Keratinocyte (primary cell): ENCODE results near the gene KRTAP4-6. TPM values are rescaled to one million over a fixed set of nuclear protein-coding genes. Genes with fewer than 3 reads are reported as not detected.
"Not testable (repeated sequence)": the region's sequence is repeated elsewhere in the genome, so short reads cannot be mapped to it uniquely, and the experiment has no call there.

Experiments used
- DNase-seq: peaks from one replicate; pipeline ENCODE4 v3.0.0-alpha.2; 2011; ENCODE audit warnings: low read depth, missing footprints, low spot score
- FAIRE-seq: peaks from 2 replicates; lab custom pipeline; 2011; peaks lifted over from hg19 to GRCh38; lab: Jason Lieb, UNC
- H2AFZ ChIP-seq: 2 replicates; pipeline ENCODE4 v1.6.0; 2012; ENCODE audit warnings: low read length, control low read depth, inconsistent platforms; ENCODE audit not compliant: control insufficient read depth
- H3K27ac ChIP-seq: 2 replicates; pipeline ENCODE4 v1.5.1; 2011; ENCODE audit warnings: low read length; ENCODE audit not compliant: control insufficient read depth, insufficient read depth
- H3K27me3 ChIP-seq: 3 replicates; pipeline ENCODE4 v1.6.0; 2011; ENCODE audit warnings: low read length; ENCODE audit not compliant: control insufficient read depth, insufficient read depth; ENCODE audit errors: extremely low read depth
- H3K36me3 ChIP-seq, 2 experiments: 2 replicates in 1 of 2; 3 replicates in 1 of 2; pipeline ENCODE4 v1.5.1; 2011; ENCODE audit warnings: low read length in 2 of 2, mild to moderate bottlenecking in 1 of 2; ENCODE audit not compliant: control insufficient read depth in 2 of 2, insufficient read depth in 2 of 2; ENCODE audit errors: extremely low read depth in 1 of 2
- H3K4me1 ChIP-seq: 3 replicates; pipeline ENCODE4 v1.5.1; 2011; ENCODE audit warnings: low read length; ENCODE audit not compliant: control insufficient read depth, insufficient read depth; ENCODE audit errors: extremely low read depth
- H3K4me2 ChIP-seq: 3 replicates; pipeline ENCODE4 v1.6.0; 2011; ENCODE audit warnings: low read depth, low read length; ENCODE audit not compliant: control insufficient read depth, insufficient read depth; ENCODE audit errors: extremely low read depth
- H3K4me3 ChIP-seq, 3 experiments: fragments of 200-600 bp in 1 of 3; sonication (generic) in 1 of 3; 2 replicates in 2 of 3; 3 replicates in 1 of 3; pipeline ENCODE4 v1.5.1; 2011 to 2016; ENCODE audit warnings: low read length in 3 of 3, mild to moderate bottlenecking in 3 of 3, control low read depth in 2 of 3, inconsistent platforms in 1 of 3, low read depth in 1 of 3, mixed read lengths in 1 of 3, mixed run types in 1 of 3, moderate library complexity in 1 of 3; ENCODE audit not compliant: control insufficient read depth in 2 of 3, insufficient read depth in 2 of 3; ENCODE audit errors: extremely low read depth in 1 of 3
- H3K79me2 ChIP-seq: 2 replicates; pipeline ENCODE4 v1.6.0; 2012; ENCODE audit warnings: low read length; ENCODE audit not compliant: control insufficient read depth, insufficient read depth
- H3K9ac ChIP-seq: 3 replicates; pipeline ENCODE4 v1.6.0; 2011; ENCODE audit warnings: low read length; ENCODE audit not compliant: control insufficient read depth, insufficient read depth; ENCODE audit errors: extremely low read depth
- H3K9me1 ChIP-seq: 3 replicates; pipeline ENCODE4 v1.6.0; 2011; ENCODE audit warnings: low read length; ENCODE audit not compliant: control insufficient read depth, insufficient read depth; ENCODE audit errors: extremely low read depth
- H3K9me3 ChIP-seq: 2 replicates; pipeline ENCODE4 v1.5.1; 2012; ENCODE audit warnings: low read depth, low read length; ENCODE audit not compliant: control insufficient read depth
- H4K20me1 ChIP-seq: 3 replicates; pipeline ENCODE4 v1.6.0; 2011; ENCODE audit warnings: low read length; ENCODE audit not compliant: control insufficient read depth, insufficient read depth; ENCODE audit errors: extremely low read depth
- CTCF ChIP-seq, 3 experiments: IDR thresholded peaks in 1 of 3; conservative IDR thresholded peaks in 1 of 3; optimal IDR thresholded peaks in 1 of 3; 2 replicates in 2 of 3; 3 replicates in 1 of 3; pipeline versions ENCODE3 to v1.5.1; 2011; ENCODE audit warnings: low read length in 3 of 3, mild to moderate bottlenecking in 3 of 3, moderate library complexity in 2 of 3, control low read depth in 1 of 3, inconsistent platforms in 1 of 3; ENCODE audit not compliant: insufficient read depth in 2 of 3; ENCODE audit errors: extremely low read depth in 1 of 3
- EZH2 ChIP-seq: IDR thresholded peaks from one replicate; pipeline ENCODE4 v1.6.1; 2012; ENCODE audit warnings: inconsistent platforms, mild to moderate bottlenecking, low read length, moderate library complexity
- dilution Hi-C: fragments of 300-500 bp; cut with MboI; formaldehyde crosslinking; loops from one replicate; pipeline ENCODE4 v1.7.0; 2020; ENCODE audit warnings: low sequenced_read_pairs; ENCODE audit not compliant: extremely low pct_ligation_motif_present
- polyA plus RNA-seq, 5 experiments: library from polyadenylated mRNA; depleted of rRNA in 3 of 5; stranded (reverse) in 3 of 5; stranded (forward) in 1 of 5; unstranded in 1 of 5; fragments of >200 nt; gene quantifications; 1 replicate in 1 of 5; 2 replicates in 3 of 5; 3 replicates in 1 of 5; pipeline versions ENCODE4 v1.2.1 to v1.2.3, GENCODE V29; 2011 to 2012; ENCODE audit warnings: missing spikeins in 2 of 5, low read depth in 1 of 5, low replicate concordance in 1 of 5

Gene KRTAP4-6
- polyA plus RNA-seq, 1 donor (not counting 4 experiments of a cell fraction or from before 2014, with no cell fraction given), result not detected

GRCh38 chr17:41150026-41150425, 9.7 kb upstream of the KRTAP4-6 start:
- H4K20me1 ChIP-seq, result no peaks in the 10 kb centered on the region
- H3K27ac ChIP-seq, result no peak overlapping the region
- no peaks in the 10 kb centered on the region for H3K27me3 ChIP-seq
- DNase-seq (no peak), FAIRE-seq (no peak)
- TF ChIP-seq EZH2, result no peak
- TF ChIP-seq CTCF (optimal IDR thresholded peaks at IDR 0.05 in 1 of 3, IDR thresholded peaks at IDR 0.05 in 1 of 3, conservative IDR thresholded peaks at IDR 0.05 in 1 of 3; ENCODE audit: extremely low read depth in 1 of 3, insufficient read depth in 2 of 3, low read length in 3 of 3), result no peak
- H3K4me2 ChIP-seq, result no peak overlapping the region
- H2AFZ ChIP-seq, result no peak overlapping the region
- dilution Hi-C loops, result no loop called here
- no peaks in the 10 kb centered on the region for H3K4me1 ChIP-seq
- H3K36me3 ChIP-seq, result no peaks in the 10 kb centered on the region
- H3K9me1 ChIP-seq, result no peaks in the 10 kb centered on the region
- no peaks in the 10 kb centered on the region for H3K9me3 ChIP-seq
- H3K9ac ChIP-seq, result no peak overlapping the region
- no peak overlapping the region for H3K4me3 ChIP-seq
- no peaks in the 10 kb centered on the region for H3K79me2 ChIP-seq

GRCh38 chr17:41149652-41149985, 9.3 kb upstream of the KRTAP4-6 start, which contains the start of gene KRTAP4-5:
KRTAP4-5 (minus strand) TSS chr17:41149825; CDS start chr17:41149767, 58 bp downstream.
- FAIRE-seq, result no peak
- dilution Hi-C loops, result no loop called here

GRCh38 chr17:41148971-41149651, 8.8 kb upstream of the KRTAP4-6 start:
- H3K4me1 ChIP-seq, H3K27ac ChIP-seq, H3K4me3 ChIP-seq, H4K20me1 ChIP-seq, H3K9ac ChIP-seq, H3K79me2 ChIP-seq, H3K4me2 ChIP-seq, H2AFZ ChIP-seq, H3K9me1 ChIP-seq, H3K36me3 ChIP-seq, FAIRE-seq, H3K27me3 ChIP-seq, H3K9me3 ChIP-seq, dilution Hi-C loops, DNase-seq: not testable (repeated sequence)

More at GRCh38 chr17:41149652-41149985, 9.3 kb upstream of the KRTAP4-6 start, which contains the start of gene KRTAP4-5:
- DNase-seq, result no peak
- Histone ChIP-seq H3K27me3 (no peaks in the 10 kb centered on the region), H3K9me3 (no peaks in the 10 kb centered on the region), H3K27ac (no peak within 1 kb of the TSS), H4K20me1 (no peaks in the 10 kb centered on the region), H3K4me1 (no peaks in the 10 kb centered on the region), H3K4me3 (no peak within 1 kb of the TSS), H2AFZ (no peak within 1 kb of the TSS), H3K79me2 (no peaks in the 10 kb centered on the region), H3K36me3 (no peaks in the 10 kb centered on the region), H3K9ac (no peak within 1 kb of the TSS), H3K9me1 (no peaks in the 10 kb centered on the region), H3K4me2 (no peak within 1 kb of the TSS)
- no peak for TF ChIP-seq EZH2
- no peak for TF ChIP-seq CTCF (optimal IDR thresholded peaks at IDR 0.05 in 1 of 3, IDR thresholded peaks at IDR 0.05 in 1 of 3, conservative IDR thresholded peaks at IDR 0.05 in 1 of 3; ENCODE audit: extremely low read depth in 1 of 3, insufficient read depth in 2 of 3, low read length in 3 of 3)
